Activated T-helper 17 cell treated with anti-CD3 and anti-CD28 coated beads, Interleukin-2, amount 50 U/mL, for 72 hours (primary cell): ENCODE data around the gene LIN37. TPM values are rescaled to one million over a fixed set of nuclear protein-coding genes. Genes with fewer than 3 reads are reported as not detected.
A peak's percentile ranks its signal among the peaks of the same experiment; 100 is the strongest.

Source experiments
- ATAC-seq: fragments of 150-1000 bp; cut with Tn5 transposase; replicated peaks from 2 replicates; pipeline ENCODE4 v1.10.0; 2021; ENCODE audit warnings: mild to moderate bottlenecking, moderate library complexity
- H3K27ac Mint-ChIP-seq: one replicate; pipeline ENCODE4 v1.8.0; 2022; ENCODE audit warnings: mixed read lengths
- H3K27me3 Mint-ChIP-seq: one replicate; pipeline ENCODE4 v1.8.0; 2022; ENCODE audit warnings: mixed read lengths
- H3K36me3 Mint-ChIP-seq: one replicate; pipeline ENCODE4 v1.8.0; 2022; ENCODE audit warnings: low read depth, mild to moderate bottlenecking, mixed read lengths
- H3K4me1 Mint-ChIP-seq: one replicate; pipeline ENCODE4 v1.8.0; 2022; ENCODE audit warnings: mixed read lengths
- H3K4me3 Mint-ChIP-seq: one replicate; pipeline ENCODE4 v1.8.0; 2022; ENCODE audit warnings: mild to moderate bottlenecking, mixed read lengths
- H3K9me3 Mint-ChIP-seq: one replicate; pipeline ENCODE4 v1.8.0; 2022; ENCODE audit warnings: mixed read lengths
- total RNA-seq, 2 donors: library from RNA; stranded (reverse); gene quantifications; one replicate each; pipeline ENCODE4 v1.2.3, GENCODE V29; 2022

Gene LIN37, protein sequence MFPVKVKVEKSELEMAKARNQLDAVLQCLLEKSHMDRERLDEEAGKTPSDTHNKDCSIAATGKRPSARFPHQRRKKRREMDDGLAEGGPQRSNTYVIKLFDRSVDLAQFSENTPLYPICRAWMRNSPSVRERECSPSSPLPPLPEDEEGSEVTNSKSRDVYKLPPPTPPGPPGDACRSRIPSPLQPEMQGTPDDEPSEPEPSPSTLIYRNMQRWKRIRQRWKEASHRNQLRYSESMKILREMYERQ
- 10 to 100 TPM; 11.0 to 20.1 TPM for total RNA-seq

DNA sequence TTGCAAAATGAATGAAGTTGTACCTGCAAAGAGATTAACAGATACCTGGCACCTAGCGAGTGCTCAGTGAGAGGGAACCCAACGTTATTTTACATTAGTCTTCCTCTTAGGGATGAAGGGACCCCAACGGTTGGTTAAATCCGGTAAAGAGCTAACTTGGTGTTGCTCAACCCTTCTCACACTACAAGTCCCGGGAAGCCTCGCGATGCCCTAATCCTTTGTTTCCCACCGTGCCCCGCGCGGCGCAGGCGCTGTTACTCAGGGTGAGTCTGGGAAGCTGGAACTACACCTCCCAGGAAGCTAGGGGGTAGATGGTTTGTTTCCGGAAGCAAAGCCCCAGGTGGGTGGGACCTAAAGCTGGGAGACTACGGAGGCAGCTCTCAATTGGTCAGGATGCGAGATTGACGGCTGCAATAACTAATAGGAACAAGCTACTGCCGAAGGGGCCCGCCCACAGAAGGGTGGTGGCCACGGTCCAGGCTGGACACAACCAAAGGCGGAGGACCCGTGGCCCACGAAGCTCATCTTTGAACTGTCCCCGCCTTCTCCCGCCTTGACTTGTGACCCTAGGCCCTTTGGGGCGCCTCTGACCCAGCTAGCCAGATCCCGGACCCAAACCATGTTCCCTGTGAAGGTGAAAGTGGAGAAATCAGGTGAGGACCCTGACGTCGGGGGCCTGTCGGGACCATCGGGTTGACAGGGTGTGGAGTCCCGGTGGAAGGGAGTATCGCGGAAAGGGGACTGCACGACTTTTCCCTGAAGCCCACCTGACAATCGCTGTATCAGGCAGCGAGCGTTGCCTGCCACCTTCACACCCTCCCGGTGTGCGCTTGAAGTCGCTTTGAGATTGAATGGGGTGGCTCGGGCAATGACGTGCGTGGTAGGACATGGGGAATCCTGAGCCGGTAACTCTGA is at the start of gene LIN37:
LIN37 (plus strand) TSS at position 471 of the 915 bp plus-strand sequence; CDS start at position 620, 149 bp downstream.
- Mint-ChIP-seq H3K9me3 (no peaks in the 10 kb centered on the region), H3K36me3 (peaks cover 17% of the 10 kb centered on the region), H3K27ac (peak within 1 kb of the TSS; percentile 94), H3K27me3 (no peaks in the 10 kb centered on the region), H3K4me3 (peak within 1 kb of the TSS; percentile 95), H3K4me1 (peaks cover 9% of the 10 kb centered on the region)
- peak; percentile 83 for ATAC-seq

DNA sequence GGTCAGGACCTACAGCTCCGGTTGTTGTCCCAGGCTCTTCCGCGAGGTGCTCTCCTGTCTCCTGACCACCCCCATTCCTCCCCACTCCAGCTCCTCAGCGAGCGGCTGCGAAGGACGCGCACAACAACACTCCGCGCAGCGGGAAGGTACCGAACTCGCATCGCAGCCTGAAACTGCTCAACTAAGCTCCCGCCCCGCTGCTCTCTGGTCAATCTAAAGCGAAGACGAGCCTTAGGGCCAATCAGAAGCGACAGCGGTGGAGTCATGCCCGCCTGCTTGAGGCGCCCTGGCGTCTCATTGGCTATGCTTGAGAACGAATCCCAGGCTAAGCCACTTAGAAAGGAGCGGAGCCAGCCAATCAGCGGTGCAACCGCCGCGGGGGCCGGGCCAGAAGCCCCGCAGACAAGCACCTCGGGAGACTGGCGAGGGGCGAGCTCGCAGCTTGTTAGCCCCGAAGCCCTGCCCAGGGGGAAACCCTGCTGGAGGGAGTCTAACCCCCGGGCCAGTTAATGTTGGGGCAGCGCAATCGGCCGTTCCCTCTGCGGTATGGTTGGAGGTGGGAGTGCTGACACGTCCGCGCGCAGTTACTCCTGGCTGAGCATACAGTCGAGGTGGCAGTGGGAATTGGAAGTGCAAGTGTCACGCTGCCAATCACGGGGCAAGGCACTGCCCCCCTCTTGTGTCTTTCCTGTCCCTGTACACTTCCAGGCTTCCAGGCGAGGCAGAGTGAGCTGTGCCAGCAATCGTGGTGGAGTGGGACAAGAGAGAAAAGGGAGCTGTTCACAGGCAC is 46.0 kb upstream of the LIN37 start:
- Mint-ChIP-seq H3K36me3 (peaks cover 5% of the 10 kb centered on the region), H3K27me3 (no peaks in the 10 kb centered on the region), H3K4me3 (peak overlapping the region; percentile 91), H3K9me3 (no peaks in the 10 kb centered on the region), H3K27ac (peak overlapping the region; percentile 93), H3K4me1 (peaks cover 5% of the 10 kb centered on the region)
- ATAC-seq = peak; percentile 99

DNA sequence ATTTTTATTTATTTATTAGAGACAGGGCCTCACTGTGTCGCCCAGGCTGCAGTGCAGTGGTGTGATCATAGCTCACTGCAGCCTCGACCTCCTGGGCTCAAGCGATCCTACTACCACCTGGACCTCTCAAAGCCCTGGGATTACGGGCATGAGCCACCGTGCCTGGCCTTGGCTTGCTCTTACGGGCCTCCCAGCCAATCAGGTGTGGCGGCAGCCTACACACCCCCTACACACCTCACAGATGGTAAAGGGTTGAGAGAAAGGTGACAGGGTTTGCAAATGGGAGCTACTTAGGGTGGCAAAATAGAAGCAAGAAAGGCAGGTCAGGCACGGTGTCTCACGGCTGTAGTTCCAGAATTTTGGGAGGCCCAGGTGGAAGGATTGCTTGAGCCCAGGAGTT is 45.0 kb upstream of the LIN37 start:
- peaks cover 5% of the 10 kb centered on the region for H3K4me1 Mint-ChIP-seq
- H3K27ac Mint-ChIP-seq = no peak overlapping the region
- H3K27me3 Mint-ChIP-seq = no peaks in the 10 kb centered on the region
- H3K9me3 Mint-ChIP-seq = no peaks in the 10 kb centered on the region
- H3K4me3 Mint-ChIP-seq = no peak overlapping the region
- ATAC-seq = no peak
- peaks cover 5% of the 10 kb centered on the region for H3K36me3 Mint-ChIP-seq

DNA sequence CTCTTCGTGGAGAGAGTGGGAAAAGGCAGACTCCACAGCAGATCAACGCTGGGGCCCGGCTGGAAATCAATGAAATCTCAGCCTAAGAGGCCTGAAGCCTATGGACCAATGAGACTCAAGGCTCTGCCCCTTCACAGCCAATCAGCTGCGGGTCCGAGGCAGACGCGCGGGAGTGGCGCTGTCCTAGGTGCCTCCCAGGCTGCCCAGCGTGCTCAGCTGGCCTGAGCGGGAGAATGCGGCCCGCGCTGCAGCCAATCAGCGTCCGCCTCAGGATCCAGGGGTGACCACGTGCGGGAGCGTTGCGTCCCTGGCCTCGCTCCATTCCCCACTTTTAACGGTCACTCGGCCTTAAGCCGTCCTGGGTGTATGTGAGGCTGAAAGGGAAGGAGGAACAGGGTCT is 44.2 kb upstream of the LIN37 start, which contains the start of gene ZBTB32:
ZBTB32 (plus strand) TSS at position 341 of the 400 bp plus-strand sequence. CDS start 10,069 bp downstream, outside the sequence.
- Mint-ChIP-seq H3K4me1 (peaks cover 5% of the 10 kb centered on the region), H3K27ac (no peak within 1 kb of the TSS), H3K36me3 (peaks cover 5% of the 10 kb centered on the region), H3K9me3 (no peaks in the 10 kb centered on the region), H3K4me3 (no peak within 1 kb of the TSS), H3K27me3 (no peaks in the 10 kb centered on the region)
- no peak for ATAC-seq

DNA sequence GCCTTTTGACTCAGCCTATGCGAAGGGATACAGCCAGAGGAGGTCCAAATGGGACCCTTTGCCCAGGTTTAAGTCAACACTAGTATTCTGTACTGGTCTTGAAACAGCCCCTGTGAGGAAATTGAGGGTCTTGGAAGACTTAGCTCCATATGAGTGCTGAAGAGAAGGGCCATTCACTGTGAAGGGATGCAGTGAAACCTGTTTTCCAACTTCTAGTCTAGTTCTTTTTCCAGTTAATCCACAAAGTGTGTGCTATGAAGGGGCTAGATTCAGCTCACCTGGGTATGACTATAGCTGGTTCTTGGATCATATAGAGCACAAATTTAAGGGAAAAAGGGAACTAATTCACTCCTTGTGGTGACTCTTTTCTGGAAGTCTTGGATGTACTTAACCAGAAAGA is 40.0 kb upstream of the LIN37 start:
- Mint-ChIP-seq H3K4me3 (no peak overlapping the region), H3K9me3 (no peaks in the 10 kb centered on the region), H3K36me3 (peaks cover 24% of the 10 kb centered on the region), H3K27ac (no peak overlapping the region), H3K4me1 (peaks cover 8% of the 10 kb centered on the region), H3K27me3 (no peaks in the 10 kb centered on the region)
- ATAC-seq = no peak

DNA sequence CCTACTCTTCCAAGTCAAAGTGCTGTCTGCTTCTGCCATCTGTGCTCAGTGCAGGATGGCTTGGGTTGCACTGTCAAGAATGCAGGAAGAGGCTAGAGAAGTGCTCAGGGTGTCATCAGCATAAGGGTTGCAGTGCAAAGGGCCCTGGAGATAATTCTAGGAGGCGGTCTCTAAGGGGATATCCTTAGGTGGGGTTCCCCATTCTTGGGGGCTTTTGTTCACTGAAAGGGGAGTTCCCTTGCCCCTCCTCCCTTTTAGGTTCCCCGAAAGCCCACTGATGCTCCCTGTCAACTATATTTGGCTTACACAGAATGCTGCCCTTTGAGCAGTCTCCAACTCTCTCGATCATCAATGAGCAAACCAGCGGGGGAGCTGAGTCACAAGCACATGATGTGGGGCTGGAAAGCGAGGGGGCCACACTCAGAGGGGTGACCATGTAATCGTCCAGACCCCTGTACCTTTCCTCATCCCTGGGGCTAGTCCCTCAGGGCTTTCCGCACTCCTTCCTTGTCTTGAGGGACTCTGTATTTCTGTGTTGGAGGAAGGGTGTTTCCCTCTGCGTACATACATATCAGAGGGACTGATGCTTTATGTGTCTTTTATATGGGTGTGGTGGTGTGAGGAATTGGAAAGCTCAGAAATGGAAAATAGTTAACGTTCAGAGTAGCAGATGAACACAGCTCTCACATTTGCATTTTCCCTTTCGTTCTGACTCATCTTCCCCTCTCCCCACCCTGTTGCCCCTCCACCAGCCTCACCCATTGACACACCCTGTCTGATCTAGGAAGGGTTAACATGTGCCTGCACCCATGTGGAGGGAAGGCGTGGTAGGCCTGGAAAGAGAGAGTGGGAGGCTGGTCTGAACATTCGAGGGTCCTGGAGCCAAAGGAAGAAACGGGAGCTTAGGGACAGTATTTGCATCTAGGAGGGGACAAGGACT is 37.3 kb upstream of the LIN37 start:
- Mint-ChIP-seq H3K4me1 (peaks cover 8% of the 10 kb centered on the region), H3K9me3 (no peaks in the 10 kb centered on the region), H3K36me3 (peaks cover 51% of the 10 kb centered on the region), H3K27ac (peak overlapping the region; percentile 98), H3K4me3 (peak overlapping the region; percentile 96), H3K27me3 (no peaks in the 10 kb centered on the region)
- peak; percentile 52 for ATAC-seq

DNA sequence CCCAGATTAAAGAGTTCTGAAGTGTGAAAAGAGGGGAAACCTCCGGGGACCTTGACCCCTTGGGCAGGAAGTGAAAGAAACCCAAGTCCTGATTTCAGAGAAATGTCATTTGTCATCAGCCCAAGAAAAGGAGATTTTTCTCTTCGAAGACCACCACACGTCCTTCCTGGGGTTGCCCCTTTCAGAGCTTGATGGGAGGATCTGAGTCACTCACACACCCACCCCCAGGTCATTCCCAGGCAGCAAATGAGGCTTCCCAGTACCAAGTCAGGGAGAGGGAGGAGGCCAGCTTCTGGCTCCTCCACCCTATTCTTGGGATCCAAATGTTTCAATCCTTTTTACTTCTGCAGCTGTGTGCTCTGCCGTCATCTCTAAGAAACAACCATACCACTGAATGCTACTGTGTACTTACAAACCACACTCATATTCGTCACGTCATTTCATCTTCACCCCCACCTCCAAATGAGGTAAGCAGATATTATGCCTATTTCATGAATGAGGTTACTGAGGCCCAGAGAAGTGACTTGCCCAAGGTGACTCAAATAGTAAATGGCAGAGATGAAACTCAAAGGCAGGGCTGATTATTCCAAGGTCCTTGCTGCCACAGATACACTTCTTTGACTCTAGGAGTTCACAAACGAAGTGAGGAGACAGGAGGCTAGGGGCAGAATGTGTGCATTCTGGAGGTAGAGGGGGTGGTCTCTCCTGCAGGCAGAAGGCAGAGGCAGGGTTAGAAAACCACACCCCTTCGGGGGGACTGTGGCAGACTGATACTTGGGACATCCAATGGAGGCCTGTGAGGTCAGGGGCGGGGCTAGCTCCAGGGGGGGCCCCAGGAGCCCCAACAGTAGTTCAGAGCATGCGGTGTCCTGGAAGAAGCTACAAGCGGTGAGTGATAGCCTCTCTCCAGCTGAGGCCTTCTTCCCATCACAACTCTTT is 35.5 kb upstream of the LIN37 start:
- H3K4me3 Mint-ChIP-seq = peak overlapping the region; percentile 96
- peak overlapping the region; percentile 98 for H3K27ac Mint-ChIP-seq
- H3K9me3 Mint-ChIP-seq = no peaks in the 10 kb centered on the region
- H3K36me3 Mint-ChIP-seq = peaks cover 66% of the 10 kb centered on the region
- peaks cover 8% of the 10 kb centered on the region for H3K4me1 Mint-ChIP-seq
- H3K27me3 Mint-ChIP-seq = no peaks in the 10 kb centered on the region
- peak; percentile 55 for ATAC-seq

DNA sequence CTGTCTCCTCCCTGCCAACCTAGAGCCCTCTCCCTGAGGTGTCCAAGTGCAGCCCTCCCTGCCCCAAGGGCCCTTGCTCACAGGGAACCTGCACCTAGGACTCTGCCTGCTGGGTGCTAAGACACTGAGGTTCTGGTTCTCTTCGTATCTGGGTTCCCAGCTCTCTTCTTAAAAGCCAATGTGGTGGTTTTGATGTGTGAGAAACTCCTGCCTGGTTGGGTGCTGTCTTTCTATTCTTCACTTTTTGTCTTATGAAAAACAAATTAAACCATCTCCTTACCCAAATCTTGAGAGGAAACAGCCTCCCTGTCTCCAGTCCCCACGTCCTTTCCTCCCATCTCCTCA is 34.9 kb upstream of the LIN37 start:
- Mint-ChIP-seq H3K4me3 (peak overlapping the region; percentile 96), H3K36me3 (peaks cover 68% of the 10 kb centered on the region), H3K9me3 (no peaks in the 10 kb centered on the region), H3K27me3 (no peaks in the 10 kb centered on the region), H3K4me1 (peaks cover 8% of the 10 kb centered on the region), H3K27ac (peak overlapping the region; percentile 98)
- no peak for ATAC-seq

DNA sequence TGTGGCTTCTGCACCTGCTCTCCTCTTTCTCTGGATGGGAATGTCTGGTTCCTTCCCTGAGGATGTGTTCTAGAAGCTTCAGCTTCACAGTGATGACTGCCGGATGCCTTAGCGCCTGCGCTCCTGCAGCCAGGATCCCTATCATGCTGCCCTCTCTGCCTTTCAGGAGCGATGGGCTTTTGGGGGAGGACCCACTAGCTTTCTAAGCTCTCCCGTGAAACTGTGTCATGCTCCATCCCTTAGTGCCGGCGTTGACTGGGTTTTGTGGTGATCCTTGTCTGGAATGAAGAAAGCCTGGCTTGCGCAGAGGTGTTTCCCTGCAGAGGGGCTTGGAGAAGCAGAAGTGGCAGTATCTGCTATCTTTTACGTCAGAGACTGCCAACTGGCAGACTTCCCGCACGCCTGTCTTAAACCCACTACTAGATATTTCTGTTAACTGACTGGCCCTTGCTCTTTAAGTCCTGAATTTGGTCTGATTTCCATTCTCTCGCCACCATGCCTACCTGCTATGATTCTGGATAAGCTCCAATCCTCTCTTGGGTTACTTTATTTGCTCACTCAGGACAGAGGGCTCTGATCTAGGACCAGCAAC is 34.4 kb upstream of the LIN37 start:
- H3K4me1 Mint-ChIP-seq = peaks cover 8% of the 10 kb centered on the region
- no peak for ATAC-seq
- H3K27me3 Mint-ChIP-seq = no peaks in the 10 kb centered on the region
- H3K4me3 Mint-ChIP-seq = peak overlapping the region; percentile 96
- H3K9me3 Mint-ChIP-seq = no peaks in the 10 kb centered on the region
- H3K27ac Mint-ChIP-seq = peak overlapping the region; percentile 98
- peaks cover 73% of the 10 kb centered on the region for H3K36me3 Mint-ChIP-seq

DNA sequence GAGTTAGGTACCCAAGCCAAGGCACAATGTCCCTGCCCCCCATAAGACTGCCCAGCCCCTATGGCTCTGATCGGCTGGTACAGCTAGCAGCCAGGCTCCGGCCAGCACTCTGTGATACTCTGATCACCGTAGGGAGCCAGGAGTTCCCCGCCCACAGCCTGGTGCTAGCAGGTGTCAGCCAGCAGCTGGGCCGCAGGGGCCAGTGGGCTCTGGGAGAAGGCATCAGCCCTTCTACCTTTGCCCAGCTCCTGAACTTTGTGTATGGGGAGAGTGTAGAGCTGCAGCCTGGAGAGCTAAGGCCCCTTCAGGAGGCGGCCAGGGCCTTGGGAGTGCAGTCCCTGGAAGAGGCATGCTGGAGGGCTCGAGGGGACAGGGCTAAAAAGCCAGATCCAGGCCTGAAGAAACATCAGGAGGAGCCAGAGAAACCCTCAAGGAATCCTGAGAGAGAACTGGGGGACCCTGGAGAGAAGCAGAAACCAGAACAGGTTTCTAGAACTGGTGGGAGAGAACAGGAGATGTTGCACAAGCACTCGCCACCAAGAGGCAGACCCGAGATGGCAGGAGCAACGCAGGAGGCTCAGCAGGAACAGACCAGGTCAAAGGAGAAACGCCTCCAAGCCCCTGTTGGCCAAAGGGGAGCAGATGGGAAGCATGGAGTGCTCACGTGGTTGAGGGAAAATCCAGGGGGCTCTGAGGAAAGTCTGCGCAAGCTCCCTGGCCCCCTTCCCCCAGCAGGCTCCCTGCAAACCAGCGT is 33.6 kb upstream of the LIN37 start:
- peak overlapping the region; percentile 96 for H3K4me3 Mint-ChIP-seq

DNA sequence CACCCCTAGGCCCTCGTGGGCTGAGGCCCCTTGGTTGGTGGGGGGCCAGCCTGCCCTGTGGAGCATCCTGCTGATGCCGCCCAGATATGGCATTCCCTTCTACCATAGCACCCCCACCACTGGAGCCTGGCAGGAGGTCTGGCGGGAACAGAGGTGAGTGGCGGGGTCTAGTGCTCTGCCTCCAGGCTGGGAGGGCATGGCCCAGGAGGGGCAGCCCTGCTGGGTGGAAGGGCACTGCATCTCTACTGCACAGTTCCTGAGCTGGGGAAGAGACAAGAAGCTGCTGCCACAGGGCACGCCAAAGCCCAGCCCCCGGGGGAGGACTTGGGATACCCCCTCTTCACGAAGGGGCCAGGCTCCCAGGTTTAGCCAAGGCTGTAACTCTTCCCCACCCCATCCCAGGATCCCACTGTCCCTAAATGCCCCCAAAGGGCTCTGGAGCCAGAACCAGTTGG is 33.0 kb upstream of the LIN37 start:
- Mint-ChIP-seq H3K36me3 (peaks cover 87% of the 10 kb centered on the region), H3K4me1 (peaks cover 8% of the 10 kb centered on the region), H3K9me3 (no peaks in the 10 kb centered on the region), H3K27me3 (no peaks in the 10 kb centered on the region), H3K4me3 (peak overlapping the region; percentile 96), H3K27ac (peak overlapping the region; percentile 98)
- ATAC-seq = no peak

More for the DNA sequence above, 33.6 kb upstream of the LIN37 start:
- ATAC-seq = no peak
- H3K36me3 Mint-ChIP-seq = peaks cover 81% of the 10 kb centered on the region
- H3K27me3 Mint-ChIP-seq = no peaks in the 10 kb centered on the region
- peaks cover 8% of the 10 kb centered on the region for H3K4me1 Mint-ChIP-seq
- H3K9me3 Mint-ChIP-seq = no peaks in the 10 kb centered on the region
- peak overlapping the region; percentile 98 for H3K27ac Mint-ChIP-seq
